Measurements from ENCODE around the gene LRIG1.

The LRIG1 gene

DNA sequence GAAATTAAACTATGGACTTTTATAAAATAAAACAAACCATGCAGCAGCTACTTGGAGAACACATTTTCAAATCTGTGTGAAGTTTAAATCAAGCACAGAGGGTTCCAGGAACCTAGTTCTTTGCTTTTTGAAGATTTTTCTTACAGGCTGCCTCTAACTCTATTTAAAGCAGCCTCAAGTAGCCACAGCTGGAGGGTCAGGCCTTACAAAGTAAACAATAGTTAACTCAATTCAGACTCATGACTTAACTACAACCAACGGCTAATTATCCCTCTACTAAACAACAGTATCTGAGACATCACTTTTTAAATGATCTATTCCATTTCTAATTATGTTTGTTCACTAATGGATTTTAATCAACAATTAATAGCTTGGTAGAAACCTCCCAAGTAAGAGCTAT is 9.8 kb downstream of the LRIG1 start:
- TF ChIP-seq POLR2AphosphoS5 (IDR thresholded peaks at IDR 0.05; ENCODE audit: low read depth), result no peak
- TF ChIP-seq SPI1 (IDR thresholded peaks at IDR 0.05; ENCODE audit: borderline replicate concordance, low read depth), result no peak
- TF ChIP-seq, protein P1, sequence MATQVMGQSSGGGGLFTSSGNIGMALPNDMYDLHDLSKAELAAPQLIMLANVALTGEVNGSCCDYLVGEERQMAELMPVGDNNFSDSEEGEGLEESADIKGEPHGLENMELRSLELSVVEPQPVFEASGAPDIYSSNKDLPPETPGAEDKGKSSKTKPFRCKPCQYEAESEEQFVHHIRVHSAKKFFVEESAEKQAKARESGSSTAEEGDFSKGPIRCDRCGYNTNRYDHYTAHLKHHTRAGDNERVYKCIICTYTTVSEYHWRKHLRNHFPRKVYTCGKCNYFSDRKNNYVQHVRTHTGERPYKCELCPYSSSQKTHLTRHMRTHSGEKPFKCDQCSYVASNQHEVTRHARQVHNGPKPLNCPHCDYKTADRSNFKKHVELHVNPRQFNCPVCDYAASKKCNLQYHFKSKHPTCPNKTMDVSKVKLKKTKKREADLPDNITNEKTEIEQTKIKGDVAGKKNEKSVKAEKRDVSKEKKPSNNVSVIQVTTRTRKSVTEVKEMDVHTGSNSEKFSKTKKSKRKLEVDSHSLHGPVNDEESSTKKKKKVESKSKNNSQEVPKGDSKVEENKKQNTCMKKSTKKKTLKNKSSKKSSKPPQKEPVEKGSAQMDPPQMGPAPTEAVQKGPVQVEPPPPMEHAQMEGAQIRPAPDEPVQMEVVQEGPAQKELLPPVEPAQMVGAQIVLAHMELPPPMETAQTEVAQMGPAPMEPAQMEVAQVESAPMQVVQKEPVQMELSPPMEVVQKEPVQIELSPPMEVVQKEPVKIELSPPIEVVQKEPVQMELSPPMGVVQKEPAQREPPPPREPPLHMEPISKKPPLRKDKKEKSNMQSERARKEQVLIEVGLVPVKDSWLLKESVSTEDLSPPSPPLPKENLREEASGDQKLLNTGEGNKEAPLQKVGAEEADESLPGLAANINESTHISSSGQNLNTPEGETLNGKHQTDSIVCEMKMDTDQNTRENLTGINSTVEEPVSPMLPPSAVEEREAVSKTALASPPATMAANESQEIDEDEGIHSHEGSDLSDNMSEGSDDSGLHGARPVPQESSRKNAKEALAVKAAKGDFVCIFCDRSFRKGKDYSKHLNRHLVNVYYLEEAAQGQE (IDR thresholded peaks at IDR 0.05; ENCODE audit: insufficient replicate concordance, low read depth), result no peak
- no peak for TF ChIP-seq CTCF (IDR thresholded peaks at IDR 0.05; ENCODE audit: insufficient read depth, low read length)
- TF ChIP-seq GABPA (IDR thresholded peaks at IDR 0.05; ENCODE audit: low read depth), result no peak
- Histone ChIP-seq H3K27me3 (ENCODE audit: insufficient read depth, poor library complexity, severe bottlenecking) (peaks cover 2% of the 10 kb centered on the region), H3K27ac (replicated peaks) (no peak overlapping the region), H3K4me3 (replicated peaks; ENCODE audit: insufficient read depth, low read length) (no peak overlapping the region)
- no peak for DNase-seq (ENCODE audit: low read depth in 1 of 2, low spot score in 1 of 2)

- no peak overlapping the region for H3K4me3 ChIP-seq (replicated peaks; ENCODE audit: insufficient read depth, low read length)
- H3K27me3 ChIP-seq (ENCODE audit: insufficient read depth, poor library complexity, severe bottlenecking), result peaks cover 2% of the 10 kb centered on the region
- TF ChIP-seq POLR2AphosphoS5 (IDR thresholded peaks at IDR 0.05; ENCODE audit: low read depth) (no peak), GABPA (IDR thresholded peaks at IDR 0.05; ENCODE audit: low read depth) (no peak)
- H3K27ac ChIP-seq (replicated peaks), result no peak overlapping the region
- DNase-seq (ENCODE audit: low read depth in 1 of 2, low spot score in 1 of 2), result no peak
These were observed 10.6 kb downstream of the LRIG1 start for GRCh38 chr3:66490214-66490613.

GRCh38 chr3:66489581-66489980 is 11.2 kb downstream of the LRIG1 start:
- TF ChIP-seq GABPA (IDR thresholded peaks at IDR 0.05; ENCODE audit: low read depth) (no peak), SPI1 (IDR thresholded peaks at IDR 0.05; ENCODE audit: borderline replicate concordance, low read depth) (no peak), CTCF (IDR thresholded peaks at IDR 0.05; ENCODE audit: insufficient read depth, low read length) (no peak), POLR2AphosphoS5 (IDR thresholded peaks at IDR 0.05; ENCODE audit: low read depth) (no peak)
- TF ChIP-seq, protein P1 (IDR thresholded peaks at IDR 0.05; ENCODE audit: insufficient replicate concordance, low read depth), result no peak
- peaks cover 2% of the 10 kb centered on the region for H3K27me3 ChIP-seq (ENCODE audit: insufficient read depth, poor library complexity, severe bottlenecking)
- no peak overlapping the region for H3K27ac ChIP-seq (replicated peaks)
- no peak overlapping the region for H3K4me3 ChIP-seq (replicated peaks; ENCODE audit: insufficient read depth, low read length)
- no peak for DNase-seq (ENCODE audit: low read depth in 1 of 2, low spot score in 1 of 2)

DNA sequence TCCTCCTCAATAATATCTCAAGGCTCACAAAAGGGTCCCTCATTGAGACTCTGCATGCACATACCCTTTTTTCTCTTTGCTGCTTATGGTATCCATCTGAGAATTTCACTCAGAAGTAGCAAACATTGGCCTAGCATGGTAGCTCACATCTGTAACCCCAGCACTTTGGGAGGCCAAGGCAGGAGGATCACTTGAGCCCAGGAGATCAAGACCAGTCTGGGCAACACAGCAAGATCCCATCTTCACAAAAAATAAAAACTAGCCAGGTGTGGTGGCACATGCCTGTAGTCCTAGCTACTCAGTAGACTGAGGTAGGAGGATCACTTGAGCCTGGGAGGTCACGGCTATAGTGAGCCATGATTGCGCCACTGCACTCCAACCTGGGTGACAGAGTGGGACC is 11.7 kb downstream of the LRIG1 start:
- Histone ChIP-seq H3K27me3 (ENCODE audit: insufficient read depth, poor library complexity, severe bottlenecking) (peaks cover 2% of the 10 kb centered on the region), H3K4me3 (replicated peaks; ENCODE audit: insufficient read depth, low read length) (no peak overlapping the region), H3K27ac (replicated peaks) (no peak overlapping the region)
- no peak for TF ChIP-seq CTCF (IDR thresholded peaks at IDR 0.05; ENCODE audit: insufficient read depth, low read length)
- TF ChIP-seq SPI1 (IDR thresholded peaks at IDR 0.05; ENCODE audit: borderline replicate concordance, low read depth), result no peak
- no peak for TF ChIP-seq POLR2AphosphoS5 (IDR thresholded peaks at IDR 0.05; ENCODE audit: low read depth)
- TF ChIP-seq, protein P1 (IDR thresholded peaks at IDR 0.05; ENCODE audit: insufficient replicate concordance, low read depth), result no peak
- TF ChIP-seq GABPA (IDR thresholded peaks at IDR 0.05; ENCODE audit: low read depth), result no peak
- DNase-seq (ENCODE audit: low read depth in 1 of 2, low spot score in 1 of 2), result no peak
